ENCODE results near the gene B3GNT7. TPM values are rescaled to one million over a fixed set of nuclear protein-coding genes. Genes with fewer than 3 reads are reported as not detected.

B3GNT7 gene
- total RNA-seq, 1 donor from 2014 or later = 0.79 TPM

- Mint-ChIP-seq H3K27me3 (ENCODE audit: low read depth) (no peaks in the 10 kb centered on the region), H3K36me3 (ENCODE audit: low read depth) (peaks cover 10% of the 10 kb centered on the region), H3K4me3 (no peak overlapping the region), H3K9me3 (peaks cover 3% of the 10 kb centered on the region), H3K27ac (ENCODE audit: unreplicated experiment) (no peak overlapping the region), H3K4me1 (peaks cover 32% of the 10 kb centered on the region)
- DNase-seq (ENCODE audit: low read depth, low spot score) = no peak
- TF ChIP-seq, protein P1, sequence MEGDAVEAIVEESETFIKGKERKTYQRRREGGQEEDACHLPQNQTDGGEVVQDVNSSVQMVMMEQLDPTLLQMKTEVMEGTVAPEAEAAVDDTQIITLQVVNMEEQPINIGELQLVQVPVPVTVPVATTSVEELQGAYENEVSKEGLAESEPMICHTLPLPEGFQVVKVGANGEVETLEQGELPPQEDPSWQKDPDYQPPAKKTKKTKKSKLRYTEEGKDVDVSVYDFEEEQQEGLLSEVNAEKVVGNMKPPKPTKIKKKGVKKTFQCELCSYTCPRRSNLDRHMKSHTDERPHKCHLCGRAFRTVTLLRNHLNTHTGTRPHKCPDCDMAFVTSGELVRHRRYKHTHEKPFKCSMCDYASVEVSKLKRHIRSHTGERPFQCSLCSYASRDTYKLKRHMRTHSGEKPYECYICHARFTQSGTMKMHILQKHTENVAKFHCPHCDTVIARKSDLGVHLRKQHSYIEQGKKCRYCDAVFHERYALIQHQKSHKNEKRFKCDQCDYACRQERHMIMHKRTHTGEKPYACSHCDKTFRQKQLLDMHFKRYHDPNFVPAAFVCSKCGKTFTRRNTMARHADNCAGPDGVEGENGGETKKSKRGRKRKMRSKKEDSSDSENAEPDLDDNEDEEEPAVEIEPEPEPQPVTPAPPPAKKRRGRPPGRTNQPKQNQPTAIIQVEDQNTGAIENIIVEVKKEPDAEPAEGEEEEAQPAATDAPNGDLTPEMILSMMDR (conservative IDR thresholded peaks at IDR 0.05) = no peak
These were observed 43.9 kb upstream of the B3GNT7 start for GRCh38 chr2:231351648-231352047.

DNA sequence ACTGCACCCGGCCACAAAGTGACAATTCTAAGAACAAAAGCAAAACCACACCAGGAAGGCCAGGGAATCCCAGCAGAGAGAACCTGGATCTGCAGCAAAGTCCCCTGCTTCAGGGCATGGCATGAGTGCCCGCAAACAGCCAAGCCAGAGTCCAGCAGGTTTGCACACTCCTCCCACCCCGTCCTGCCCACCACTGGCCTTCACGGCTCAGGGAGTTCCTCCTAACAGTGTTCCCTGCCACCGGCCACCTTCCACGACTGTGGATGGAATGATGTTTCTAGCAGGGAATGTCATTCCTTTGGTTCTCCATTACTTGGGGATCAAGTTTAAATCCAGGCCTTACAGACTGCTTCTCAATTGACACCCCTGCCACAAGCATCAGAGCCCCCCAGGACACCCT lies 42.0 kb upstream of the B3GNT7 start:
- no peak overlapping the region for H3K4me3 Mint-ChIP-seq
- H3K9me3 Mint-ChIP-seq = peaks cover 3% of the 10 kb centered on the region
- no peak for DNase-seq (ENCODE audit: low read depth, low spot score)
- TF ChIP-seq, protein P1 (conservative IDR thresholded peaks at IDR 0.05) = no peak
- H3K4me1 Mint-ChIP-seq = peaks cover 20% of the 10 kb centered on the region
- peaks cover 2% of the 10 kb centered on the region for H3K36me3 Mint-ChIP-seq (ENCODE audit: low read depth)
- H3K27me3 Mint-ChIP-seq (ENCODE audit: low read depth) = no peaks in the 10 kb centered on the region
- no peak overlapping the region for H3K27ac Mint-ChIP-seq (ENCODE audit: unreplicated experiment)

- Mint-ChIP-seq H3K36me3 (ENCODE audit: low read depth) (no peaks in the 10 kb centered on the region), H3K4me1 (peaks cover 11% of the 10 kb centered on the region), H3K27me3 (ENCODE audit: low read depth) (no peaks in the 10 kb centered on the region), H3K4me3 (no peak overlapping the region), H3K9me3 (peaks cover 3% of the 10 kb centered on the region), H3K27ac (ENCODE audit: unreplicated experiment) (peak overlapping the region; percentile 78)
- TF ChIP-seq, protein P1 (conservative IDR thresholded peaks at IDR 0.05) = no peak
- no peak for DNase-seq (ENCODE audit: low read depth, low spot score)
These were observed 39.7 kb upstream of the B3GNT7 start for GRCh38 chr2:231355508-231356465.

DNA sequence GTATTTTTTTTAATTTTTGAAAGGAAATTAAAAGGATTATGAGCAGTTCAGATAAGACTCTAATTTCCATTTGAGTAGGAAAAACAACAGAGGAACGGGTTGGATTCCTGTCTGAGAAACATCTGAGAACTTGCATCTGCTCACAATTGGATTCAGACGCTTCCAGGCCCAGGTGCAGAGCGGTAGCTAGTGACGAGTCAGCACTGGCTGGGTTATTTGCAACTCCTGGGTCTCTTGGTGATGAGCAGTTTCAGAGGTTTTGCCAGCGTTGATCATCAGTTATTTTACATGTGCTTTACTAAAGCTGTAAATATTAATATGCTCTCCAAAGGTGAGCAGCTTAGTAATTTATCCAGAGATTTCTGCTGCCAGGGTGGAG lies 39.1 kb upstream of the B3GNT7 start:
- H3K4me1 Mint-ChIP-seq = peaks cover 11% of the 10 kb centered on the region
- H3K9me3 Mint-ChIP-seq = peaks cover 3% of the 10 kb centered on the region
- DNase-seq (ENCODE audit: low read depth, low spot score) = no peak
- H3K4me3 Mint-ChIP-seq = no peak overlapping the region
- no peak overlapping the region for H3K27ac Mint-ChIP-seq (ENCODE audit: unreplicated experiment)
- TF ChIP-seq, protein P1 (conservative IDR thresholded peaks at IDR 0.05) = no peak
- H3K36me3 Mint-ChIP-seq (ENCODE audit: low read depth) = no peaks in the 10 kb centered on the region
- no peaks in the 10 kb centered on the region for H3K27me3 Mint-ChIP-seq (ENCODE audit: low read depth)

DNA sequence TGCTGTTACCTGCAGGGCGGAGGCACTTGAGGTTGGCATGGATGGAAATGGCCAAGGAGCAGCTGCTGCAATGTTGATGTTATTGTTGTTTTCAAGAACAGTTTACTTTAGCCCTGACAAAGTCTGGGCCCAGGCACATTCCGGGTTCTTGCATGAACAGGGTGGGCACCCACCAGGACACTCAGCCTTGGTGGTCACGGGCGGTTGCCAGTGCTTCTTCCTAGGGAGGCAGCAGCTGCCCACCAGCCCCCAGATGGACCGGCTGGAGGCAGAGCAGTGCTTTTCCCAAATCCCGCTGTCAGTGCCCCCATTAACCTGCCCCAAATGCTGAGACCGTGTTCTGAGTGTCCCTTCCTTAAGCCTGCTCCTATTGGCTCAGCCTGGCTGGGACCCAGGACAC lies 38.5 kb upstream of the B3GNT7 start:
- Mint-ChIP-seq H3K9me3 (peaks cover 3% of the 10 kb centered on the region), H3K4me3 (no peak overlapping the region), H3K4me1 (peaks cover 12% of the 10 kb centered on the region), H3K27ac (ENCODE audit: unreplicated experiment) (peak overlapping the region; percentile 81), H3K36me3 (ENCODE audit: low read depth) (no peaks in the 10 kb centered on the region), H3K27me3 (ENCODE audit: low read depth) (no peaks in the 10 kb centered on the region)
- no peak for DNase-seq (ENCODE audit: low read depth, low spot score)
- TF ChIP-seq, protein P1 (conservative IDR thresholded peaks at IDR 0.05) = no peak
